NCI-H1105 treated with DMSO at 0.1 percent for 48 hours (cell line): Measurements from ENCODE around the gene COX19.

ENCODE experiments used
- DNase-seq: peaks from one replicate; lab custom pipeline; 2025; lab: John Stamatoyannopoulos, UW

COX19 gene

GRCh38 chr7:978049-978346 is 2.6 kb upstream of the COX19 start:
- DNase-seq = no peak

GRCh38 chr7:977326-978048 is 2.1 kb upstream of the COX19 start:
- no peak for DNase-seq

GRCh38 chr7:976901-977325 is 1.6 kb upstream of the COX19 start:
- no peak for DNase-seq

GRCh38 chr7:975702-976473 is 539 bp upstream of the COX19 start:
- DNase-seq = no peak

- no peak for DNase-seq
Observed at GRCh38 chr7:974172-974571, 1.2 kb downstream of the COX19 start.

GRCh38 chr7:973312-973711 is 2.0 kb downstream of the COX19 start:
- no peak for DNase-seq

GRCh38 chr7:972676-973309 is 2.6 kb downstream of the COX19 start:
- no peak for DNase-seq

- DNase-seq = no peak
Observed at GRCh38 chr7:972110-972509, 3.2 kb downstream of the COX19 start.

GRCh38 chr7:970744-971143 is 4.6 kb downstream of the COX19 start:
- DNase-seq = no peak

- no peak for DNase-seq
Observed at GRCh38 chr7:969403-969802, 5.9 kb downstream of the COX19 start.

- no peak for DNase-seq
Observed at GRCh38 chr7:968205-969105, 6.9 kb downstream of the COX19 start.

GRCh38 chr7:967361-968082 is 7.8 kb downstream of the COX19 start:
- no peak for DNase-seq

- DNase-seq = no peak
Observed at GRCh38 chr7:966291-967069, 8.9 kb downstream of the COX19 start.

- DNase-seq = no peak
Observed at GRCh38 chr7:964401-965231, 10.7 kb downstream of the COX19 start.

GRCh38 chr7:963236-964078 is 11.9 kb downstream of the COX19 start:
- DNase-seq = peak; percentile 22

GRCh38 chr7:962401-963081 is 12.8 kb downstream of the COX19 start:
- DNase-seq = no peak

GRCh38 chr7:961546-962400 is 13.6 kb downstream of the COX19 start:
- DNase-seq = no peak
